ENCODE results near the gene SNED1.
"Not testable (repeated sequence)": the region's sequence is repeated elsewhere in the genome, so short reads cannot be mapped to it uniquely, and the experiment has no call there.

The SNED1 gene

GRCh38 chr2:240972636-240973521 is 25.5 kb upstream of the SNED1 start:
- no peak for DNase-seq

DNA sequence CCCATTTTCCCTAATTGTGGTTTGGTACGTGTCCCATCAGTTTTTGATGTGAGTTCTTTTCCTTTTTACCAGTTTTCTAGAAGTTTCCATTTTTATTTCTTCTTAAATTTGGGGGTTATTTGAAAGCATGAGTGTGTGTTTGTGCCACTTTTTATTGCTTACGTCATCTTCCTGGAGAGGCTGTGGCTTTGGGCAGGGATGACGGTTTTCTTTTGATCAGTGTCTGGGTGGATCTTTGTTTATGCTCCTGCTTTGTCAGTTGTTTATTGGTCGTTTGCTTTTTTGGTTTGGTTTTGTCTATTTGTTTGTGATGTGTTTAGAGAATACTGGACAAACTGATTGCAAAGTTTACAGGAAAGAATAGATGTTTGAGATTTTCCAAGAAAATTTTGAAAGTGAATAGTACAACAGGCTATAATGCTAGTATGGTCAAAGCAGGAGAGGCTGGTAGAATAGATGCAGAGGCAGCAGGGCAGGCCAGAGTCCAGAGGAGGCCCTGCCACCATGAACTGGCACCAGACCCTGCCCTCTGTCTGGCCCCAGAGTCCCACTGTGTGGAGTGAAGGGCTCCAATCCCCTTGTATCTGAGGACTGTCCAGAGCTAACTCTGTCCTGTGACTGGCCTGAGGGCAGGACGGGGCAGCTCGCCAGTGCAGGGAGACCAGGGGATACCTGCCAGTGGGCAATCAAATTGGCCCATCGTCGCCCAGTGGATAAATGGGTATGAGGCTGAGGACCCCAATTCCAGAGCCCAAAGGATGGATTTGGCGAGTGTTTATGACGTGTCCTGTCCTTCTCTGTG is 23.4 kb upstream of the SNED1 start:
- no peak for DNase-seq

GRCh38 chr2:240975903-240976302 is 22.5 kb upstream of the SNED1 start:
- not testable (repeated sequence) for DNase-seq

DNA sequence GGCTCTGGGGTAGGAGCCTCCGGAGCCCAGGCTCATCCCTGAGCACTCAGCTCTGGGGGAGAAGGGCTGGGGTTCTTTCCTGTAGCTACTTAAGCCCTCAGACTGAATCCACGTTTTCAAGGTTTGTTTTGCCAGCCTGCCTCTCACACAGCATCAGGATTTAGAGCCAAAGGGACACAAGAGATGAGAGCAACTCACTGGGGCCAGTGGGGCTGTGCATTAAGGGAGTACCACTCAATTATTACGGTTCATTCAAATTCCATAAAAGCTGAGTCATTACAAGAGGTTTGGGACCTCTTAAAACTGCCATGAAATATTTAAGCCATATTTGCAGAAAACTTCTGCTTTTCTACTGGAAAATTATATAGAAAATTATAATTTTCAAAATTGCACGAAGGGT is 17.1 kb upstream of the SNED1 start:
- no peak for DNase-seq

DNA sequence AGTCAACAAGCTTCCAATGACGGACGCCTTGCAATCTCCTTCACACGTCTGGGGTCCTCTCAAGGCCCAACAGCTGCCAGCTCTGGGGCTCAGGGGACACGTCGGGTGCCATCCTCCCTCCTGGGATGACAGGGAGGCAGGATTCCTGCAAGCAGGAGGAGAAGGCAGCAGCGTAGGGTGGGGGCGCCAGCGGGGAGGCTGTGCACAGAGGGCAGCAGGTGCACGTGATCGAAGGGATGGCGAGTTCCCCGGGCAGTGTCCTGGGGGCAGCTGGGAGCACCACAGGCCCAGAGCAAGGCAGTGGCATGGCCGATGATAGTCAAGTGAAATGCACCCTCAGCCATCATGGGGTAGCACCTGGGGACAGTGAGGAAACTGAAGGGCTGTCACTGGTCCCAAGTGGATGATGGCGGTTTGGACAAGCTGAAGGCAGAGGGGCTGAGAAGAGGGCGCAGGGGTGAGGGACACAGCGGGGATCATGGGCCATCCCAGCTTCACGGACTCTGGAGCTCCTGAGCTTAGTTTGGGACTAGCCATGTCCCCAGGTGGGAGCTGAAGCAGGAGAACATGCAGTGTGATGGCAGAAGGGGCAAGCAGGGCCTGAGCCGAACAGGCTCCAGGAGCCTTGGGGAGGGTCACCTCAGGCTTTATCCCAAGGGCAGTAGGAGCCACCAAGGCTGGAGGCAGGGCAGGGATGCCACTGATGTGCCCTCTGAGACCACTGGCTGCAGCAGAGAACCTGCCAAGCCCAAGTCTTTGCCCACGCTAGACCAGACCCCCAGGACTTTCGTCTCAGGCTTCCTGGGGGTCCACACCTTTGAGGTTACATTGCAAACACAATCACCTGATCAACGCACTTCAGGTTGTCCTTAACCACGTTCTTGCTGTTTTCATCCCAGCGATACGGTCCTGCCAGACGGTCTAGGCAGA is 16.3 kb upstream of the SNED1 start:
- no peak for DNase-seq

- DNase-seq = no peak
Observed at GRCh38 chr2:240982821-240983281, 15.6 kb upstream of the SNED1 start.

DNA sequence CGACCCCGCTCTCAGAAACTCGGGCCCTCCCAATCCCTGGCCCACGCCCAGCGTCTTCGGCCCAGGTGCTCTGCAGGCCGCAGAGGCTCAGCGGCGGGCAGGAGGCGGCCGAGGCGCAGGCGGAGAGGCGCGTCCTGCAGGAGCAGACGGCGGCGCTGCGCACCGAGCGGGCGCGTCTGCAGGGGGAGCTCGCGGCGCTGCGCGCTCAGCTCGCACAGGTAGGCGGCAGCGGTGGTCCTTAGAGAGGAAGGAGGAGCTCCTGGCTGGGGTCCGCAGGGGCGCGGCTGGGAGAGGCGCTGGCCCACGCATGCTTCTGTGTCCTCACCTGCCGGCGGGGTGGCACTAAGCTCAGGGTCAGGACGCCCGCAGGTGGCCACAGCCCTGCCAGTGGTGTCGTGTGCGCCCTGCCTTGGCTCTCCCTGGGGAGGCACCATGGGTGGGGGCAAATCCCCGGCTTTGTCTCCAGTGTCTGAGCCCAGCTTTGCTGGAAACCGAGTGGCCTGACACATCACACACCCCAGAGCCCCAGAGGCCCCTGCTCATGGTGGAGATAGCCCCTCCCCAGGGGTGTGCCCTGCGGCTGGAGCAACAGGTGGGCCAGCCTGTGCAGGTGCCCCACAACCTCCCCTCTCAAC is 14.9 kb upstream of the SNED1 start:
- peak; percentile 80 for DNase-seq

- DNase-seq = no peak
Observed at GRCh38 chr2:240983996-240984498, 14.4 kb upstream of the SNED1 start.

- no peak for DNase-seq
Observed at GRCh38 chr2:240985881-240986786, 12.3 kb upstream of the SNED1 start.

- DNase-seq = no peak
Observed at GRCh38 chr2:240986787-240987411, 11.5 kb upstream of the SNED1 start.

DNA sequence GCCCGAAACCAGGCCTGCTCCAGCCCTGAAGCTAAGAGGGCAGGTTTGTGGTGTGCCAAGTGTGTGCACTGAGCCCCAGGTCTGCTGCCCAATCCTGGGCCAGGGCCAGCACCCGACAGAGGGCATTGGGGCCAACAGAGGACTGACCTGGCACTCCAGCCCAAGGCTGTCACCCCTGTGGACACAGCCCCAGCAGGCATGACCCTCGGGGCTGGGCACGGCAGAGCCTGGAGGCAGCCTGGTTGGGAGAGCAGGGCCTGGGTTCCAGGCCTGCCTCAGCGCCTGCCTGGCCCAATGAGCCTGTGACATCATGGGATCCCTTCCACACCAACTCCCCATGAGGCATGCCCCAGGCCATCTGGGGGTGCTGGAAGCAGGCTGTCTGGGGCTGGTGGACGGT is 10.8 kb upstream of the SNED1 start:
- no peak for DNase-seq

- DNase-seq = peak; percentile 62
Observed at GRCh38 chr2:240988146-240988545, 10.3 kb upstream of the SNED1 start.

DNA sequence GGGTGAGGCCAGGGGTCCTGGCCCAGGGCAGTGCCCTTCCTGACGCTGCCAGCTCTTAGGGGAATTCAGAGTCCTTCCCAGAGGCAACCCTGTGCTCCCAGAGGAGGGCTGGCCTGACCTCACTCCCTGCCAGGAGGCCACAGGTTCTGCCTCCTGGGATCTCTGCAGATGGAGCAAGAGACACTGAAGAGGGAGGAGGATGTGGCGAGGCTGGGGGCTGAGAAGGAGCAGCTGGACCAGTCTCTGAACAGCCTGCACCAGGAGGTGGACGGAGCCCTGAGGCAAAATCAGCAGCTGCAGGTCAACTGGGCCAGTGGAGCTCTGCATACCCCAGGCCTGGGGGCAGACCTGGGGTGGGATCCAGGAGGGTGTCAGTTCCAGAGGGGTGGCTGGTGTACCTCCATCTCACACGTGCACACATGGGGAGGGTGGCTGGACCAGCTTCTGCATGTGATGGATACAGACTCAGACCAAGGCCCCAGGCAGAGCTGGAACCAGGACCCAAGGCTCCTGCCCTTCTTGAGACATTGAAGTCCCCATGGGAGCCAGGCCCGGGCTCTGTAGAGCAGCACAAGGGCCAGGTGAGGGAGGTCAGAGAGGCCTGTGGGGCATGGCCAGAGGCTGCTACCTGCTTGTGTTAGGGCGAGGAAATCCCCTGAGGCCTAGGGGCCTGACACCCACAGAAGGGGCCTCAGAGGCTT is 9.7 kb upstream of the SNED1 start:
- no peak for DNase-seq

DNA sequence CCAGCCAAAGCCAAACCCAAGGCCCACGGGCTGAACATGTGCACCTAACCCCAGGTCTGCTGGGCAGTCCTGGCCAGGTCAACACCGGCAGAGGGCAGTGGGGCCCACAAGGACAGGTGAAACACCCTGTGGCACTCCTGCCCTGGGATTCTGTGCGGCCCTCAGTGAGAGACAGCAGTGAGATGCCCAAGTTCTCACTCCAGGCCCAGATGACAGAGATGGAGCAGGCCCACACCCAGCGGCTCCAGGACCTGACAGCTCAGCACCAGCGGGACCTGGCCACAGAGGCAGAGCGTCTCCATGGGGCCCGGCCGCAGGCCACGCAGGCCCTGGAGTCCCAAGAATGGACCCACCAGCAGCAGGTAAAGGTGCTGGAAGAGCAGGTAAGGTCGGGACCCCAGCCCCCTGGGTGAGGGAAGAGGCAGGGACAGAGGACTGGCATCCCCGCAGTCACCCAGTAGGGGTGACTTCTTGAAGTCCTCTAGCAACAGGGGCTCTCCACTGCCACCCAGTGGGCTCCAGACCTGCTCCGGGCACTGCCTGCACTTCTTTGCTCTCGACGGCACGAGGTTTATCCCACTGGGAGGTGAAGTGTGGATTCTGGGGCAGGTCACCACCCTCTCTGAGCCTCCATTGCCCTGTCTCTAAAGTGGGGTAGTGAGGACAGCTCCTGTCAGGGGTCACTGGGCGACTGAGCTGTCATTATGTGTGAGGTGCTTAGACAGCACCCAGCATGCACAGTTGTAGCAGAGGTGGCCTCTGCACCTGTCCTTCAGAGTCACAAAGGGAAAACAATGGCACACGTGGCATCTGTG is 8.8 kb upstream of the SNED1 start:
- DNase-seq = peak; percentile 44

GRCh38 chr2:240990266-240990529 is 8.2 kb upstream of the SNED1 start:
- DNase-seq = no peak

DNA sequence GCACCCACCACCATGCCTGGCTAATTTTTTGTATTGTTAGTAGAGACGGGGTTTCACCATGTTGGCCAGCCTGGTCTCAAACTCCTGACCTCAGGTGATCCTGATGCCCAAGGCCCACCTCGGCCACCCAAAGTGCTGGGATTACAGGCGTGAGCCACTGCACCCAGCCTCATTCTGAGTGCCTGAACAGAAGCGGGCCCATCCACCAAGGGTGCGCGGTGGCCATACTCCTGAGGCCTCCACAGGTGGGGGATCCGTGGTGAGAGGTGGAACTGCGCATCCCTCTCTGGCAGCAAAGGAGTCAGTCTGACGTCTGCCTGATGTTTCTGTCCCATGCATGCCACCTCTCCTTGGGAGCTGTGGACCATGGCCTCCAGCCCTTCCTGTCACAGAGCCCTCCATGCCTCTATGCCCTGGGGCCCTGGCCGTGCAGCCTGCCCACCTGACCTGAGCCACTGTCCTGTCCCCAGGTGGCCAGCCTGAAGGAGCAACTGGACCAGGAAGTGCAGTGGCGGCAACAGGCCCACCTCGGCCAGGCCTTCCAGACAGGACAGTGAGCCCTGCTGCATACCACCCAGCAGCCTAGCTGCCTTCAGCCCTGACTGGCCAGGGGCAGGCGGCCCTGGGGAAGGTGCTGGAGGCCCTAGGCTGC is 7.6 kb upstream of the SNED1 start:
- DNase-seq = peak; percentile 53

GRCh38 chr2:240991378-240992263 is 6.8 kb upstream of the SNED1 start:
- DNase-seq = peak; percentile 99
